Central memory CD8-positive, alpha-beta T cell (primary cell): ENCODE measurements around the gene ARFIP2.

Experiments
- ATAC-seq: fragments of 150-1000 bp; cut with Tn5 transposase; replicated peaks from 2 replicates; pipeline ENCODE4 v1.10.0; 2022; ENCODE audit warnings: mild to moderate bottlenecking, moderate FRiP score, moderate number of reproducible peaks; ENCODE audit not compliant: poor library complexity, severe bottlenecking; ENCODE audit errors: extremely low read depth
- DNase-seq, 2 donors: peaks; one replicate each; pipeline ENCODE4 v3.0.0; 2021; ENCODE audit warnings: low spot score in 2 of 2
- H3K27ac Mint-ChIP-seq: one replicate; pipeline ENCODE4 v1.8.0; 2022; ENCODE audit warnings: low read depth, mild to moderate bottlenecking, moderate library complexity, mixed read lengths
- H3K27me3 Mint-ChIP-seq: one replicate; pipeline ENCODE4 v1.8.0; 2022; ENCODE audit warnings: mixed read lengths
- H3K36me3 Mint-ChIP-seq: one replicate; pipeline ENCODE4 v1.8.0; 2022; ENCODE audit warnings: mild to moderate bottlenecking, moderate library complexity, mixed read lengths; ENCODE audit not compliant: insufficient read depth
- H3K4me1 Mint-ChIP-seq: one replicate; pipeline ENCODE4 v1.8.0; 2022; ENCODE audit warnings: mixed read lengths
- H3K4me3 Mint-ChIP-seq: one replicate; pipeline ENCODE4 v1.8.0; 2022; ENCODE audit warnings: mild to moderate bottlenecking, moderate library complexity, mixed read lengths
- H3K9me3 Mint-ChIP-seq: one replicate; pipeline ENCODE4 v1.8.0; 2022; ENCODE audit warnings: mixed read lengths

Gene ARFIP2

DNA sequence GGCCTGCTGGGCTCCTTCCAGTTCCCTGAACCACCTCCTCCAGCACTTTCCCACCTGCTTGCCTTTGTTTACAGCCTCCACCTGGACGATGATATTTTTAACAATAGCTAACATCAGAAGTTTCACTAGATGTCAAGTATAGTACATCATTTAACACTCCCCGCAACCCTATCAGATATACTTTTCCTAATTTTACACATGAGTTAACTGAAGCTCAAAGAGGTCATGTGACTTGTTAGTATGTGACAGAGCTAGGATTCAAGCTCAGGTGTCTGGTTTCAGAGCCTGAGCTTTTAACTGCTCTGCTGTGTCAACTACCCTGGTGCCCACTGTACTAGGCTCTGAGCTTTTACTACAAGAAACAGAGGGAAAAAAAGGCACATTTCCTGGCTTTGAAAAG, 26.1 kb downstream of the ARFIP2 start:
- ATAC-seq (no peak), DNase-seq (no peak)
- H3K27me3 Mint-ChIP-seq = no peaks in the 10 kb centered on the region
- no peaks in the 10 kb centered on the region for H3K4me1 Mint-ChIP-seq
- H3K9me3 Mint-ChIP-seq = no peaks in the 10 kb centered on the region
- no peak overlapping the region for H3K4me3 Mint-ChIP-seq
- H3K27ac Mint-ChIP-seq = no peak overlapping the region
- H3K36me3 Mint-ChIP-seq = peaks cover 11% of the 10 kb centered on the region

DNA sequence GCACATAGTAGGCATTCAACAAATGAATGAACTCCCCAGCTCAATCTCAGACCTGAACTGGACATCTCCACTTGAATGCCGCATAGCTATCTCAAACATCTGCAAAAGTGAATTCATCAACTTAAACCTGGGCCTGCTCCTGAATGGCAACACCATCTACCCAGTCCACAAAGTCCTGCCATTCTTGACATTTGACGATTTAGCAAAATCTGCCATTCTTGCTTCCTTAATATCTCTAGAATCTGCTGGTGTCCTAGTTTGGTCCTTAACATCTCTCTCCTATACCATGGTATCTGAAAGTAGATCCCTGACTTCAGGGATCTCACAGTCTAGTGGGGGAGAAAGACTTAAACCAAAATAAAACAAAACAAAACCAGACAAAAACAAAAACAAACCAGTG, 28.0 kb downstream of the ARFIP2 start:
- DNase-seq = no peak
- Mint-ChIP-seq H3K4me1 (no peaks in the 10 kb centered on the region), H3K27ac (no peak overlapping the region), H3K9me3 (no peaks in the 10 kb centered on the region), H3K36me3 (peaks cover 13% of the 10 kb centered on the region), H3K27me3 (no peaks in the 10 kb centered on the region), H3K4me3 (no peak overlapping the region)
- ATAC-seq = no peak

DNA sequence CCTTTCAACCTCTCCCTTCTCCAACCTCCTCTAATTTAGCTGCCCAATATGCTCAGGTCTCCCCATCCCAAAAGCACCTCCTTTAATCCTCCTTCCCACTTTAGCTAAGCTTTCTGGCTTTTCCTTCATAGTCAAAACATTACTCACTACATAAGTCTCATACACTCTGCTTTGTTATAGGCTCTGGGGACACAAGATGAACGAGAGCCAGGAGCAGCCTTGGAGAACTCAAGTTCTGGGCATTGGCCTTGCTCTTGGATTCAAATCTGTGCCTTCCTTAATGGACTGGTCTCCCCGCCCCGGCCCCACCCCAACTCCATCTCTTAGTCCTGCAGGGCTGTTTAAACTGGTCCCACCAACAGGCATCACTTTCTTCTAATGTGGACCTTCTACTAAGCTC, 28.9 kb downstream of the ARFIP2 start:
- Mint-ChIP-seq H3K4me3 (no peak overlapping the region), H3K9me3 (no peaks in the 10 kb centered on the region), H3K27me3 (no peaks in the 10 kb centered on the region), H3K4me1 (no peaks in the 10 kb centered on the region), H3K27ac (no peak overlapping the region), H3K36me3 (peaks cover 11% of the 10 kb centered on the region)
- no peak for ATAC-seq
- DNase-seq = no peak

GRCh38 chr11:6448574-6448973, 32.6 kb downstream of the ARFIP2 start:
- ATAC-seq (no peak), DNase-seq (no peak)
- H3K4me3 Mint-ChIP-seq = no peak overlapping the region
- no peaks in the 10 kb centered on the region for H3K9me3 Mint-ChIP-seq
- no peak overlapping the region for H3K27ac Mint-ChIP-seq
- H3K36me3 Mint-ChIP-seq = peaks cover 2% of the 10 kb centered on the region
- H3K27me3 Mint-ChIP-seq = no peaks in the 10 kb centered on the region
- H3K4me1 Mint-ChIP-seq = no peaks in the 10 kb centered on the region

GRCh38 chr11:6443269-6444003, 37.7 kb downstream of the ARFIP2 start:
- no peaks in the 10 kb centered on the region for H3K4me1 Mint-ChIP-seq
- ATAC-seq (peak; percentile 46), DNase-seq (peak; percentile 26 to 37)
- H3K27me3 Mint-ChIP-seq = no peaks in the 10 kb centered on the region
- H3K4me3 Mint-ChIP-seq = no peak overlapping the region
- H3K27ac Mint-ChIP-seq = no peak overlapping the region
- peaks cover 2% of the 10 kb centered on the region for H3K36me3 Mint-ChIP-seq
- no peaks in the 10 kb centered on the region for H3K9me3 Mint-ChIP-seq

DNA sequence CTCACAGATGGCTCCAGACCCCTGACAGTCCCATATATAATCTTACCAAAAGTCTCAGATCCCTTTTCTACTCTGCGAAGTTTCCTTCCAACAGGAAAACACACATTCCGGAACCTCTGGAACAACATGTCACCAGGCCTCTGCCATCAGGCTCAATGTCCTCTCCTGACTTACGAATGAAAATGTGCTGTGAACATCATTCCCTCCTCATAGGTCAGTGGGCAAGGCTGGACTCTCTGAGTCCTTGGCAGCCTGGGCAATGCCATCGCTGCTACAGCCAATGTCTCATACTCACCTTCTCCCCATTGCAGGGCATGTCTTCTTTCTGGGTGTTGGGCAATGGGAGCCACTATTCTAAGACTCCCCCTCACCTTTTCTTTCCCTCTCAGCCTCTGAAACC, 38.7 kb downstream of the ARFIP2 start:
- Mint-ChIP-seq H3K4me3 (no peak overlapping the region), H3K4me1 (no peaks in the 10 kb centered on the region), H3K27ac (no peak overlapping the region), H3K36me3 (peaks cover 2% of the 10 kb centered on the region), H3K27me3 (no peaks in the 10 kb centered on the region), H3K9me3 (no peaks in the 10 kb centered on the region)
- ATAC-seq = no peak
- DNase-seq = no peak

DNA sequence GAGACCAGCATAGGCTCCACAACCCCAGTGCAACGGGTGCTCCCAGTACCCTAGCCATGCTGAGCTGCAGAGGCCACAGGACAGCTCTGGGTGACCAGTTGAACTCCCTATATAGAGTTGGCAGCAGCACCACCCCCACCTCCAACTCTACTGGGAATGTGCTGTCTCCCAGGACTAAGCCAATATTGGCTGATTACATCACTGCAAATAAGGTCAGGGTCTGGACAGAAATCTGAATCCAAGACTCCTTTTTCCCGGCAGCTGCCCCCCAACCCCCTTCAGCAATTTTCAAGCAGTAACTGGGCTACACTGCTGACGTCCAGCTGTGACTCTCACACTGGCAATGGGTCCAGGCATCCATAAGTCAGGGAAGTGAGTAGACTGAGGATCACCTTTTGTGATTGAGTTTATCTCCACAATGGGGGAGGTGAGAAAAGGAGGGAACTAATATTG, 40.2 kb downstream of the ARFIP2 start, which contains the start of gene HPX:
Gene HPX (minus strand): TSS at position 82 of the 453 bp plus-strand sequence. CDS start 24 bp downstream, at position 58.
- Mint-ChIP-seq H3K27ac (no peak within 1 kb of the TSS), H3K27me3 (no peaks in the 10 kb centered on the region), H3K4me3 (no peak within 1 kb of the TSS), H3K36me3 (peaks cover 2% of the 10 kb centered on the region), H3K9me3 (no peaks in the 10 kb centered on the region), H3K4me1 (no peaks in the 10 kb centered on the region)
- ATAC-seq (no peak), DNase-seq (no peak)

DNA sequence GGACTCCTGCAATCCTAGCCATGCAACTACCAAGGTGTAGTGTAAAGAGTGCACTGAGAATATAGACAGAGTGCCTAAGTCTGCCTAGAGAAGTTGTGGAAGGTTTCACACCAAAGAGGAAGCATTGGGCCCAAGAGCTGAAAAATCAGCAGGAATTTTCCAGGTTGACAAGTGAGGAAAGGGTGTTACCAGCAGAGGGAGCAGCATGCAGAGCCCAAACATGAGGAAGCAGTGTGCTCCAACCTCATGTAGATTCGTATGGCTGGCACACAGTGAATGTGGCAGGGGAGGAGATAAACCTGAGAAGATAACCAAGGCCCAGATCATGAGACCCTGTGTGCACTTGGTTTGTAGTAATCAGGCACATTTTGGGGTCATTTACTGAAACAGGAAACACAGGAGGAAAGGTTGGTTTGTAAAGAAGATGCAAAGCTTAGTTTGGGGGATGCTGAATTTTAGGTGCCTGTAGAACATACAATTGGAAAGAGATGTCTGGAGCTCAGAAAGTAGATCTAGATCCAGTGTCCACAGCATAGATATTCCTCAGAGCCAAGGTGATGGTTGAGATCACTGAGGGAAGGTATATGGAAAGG, 42.1 kb downstream of the ARFIP2 start:
- Mint-ChIP-seq H3K36me3 (peaks cover 2% of the 10 kb centered on the region), H3K27ac (no peak overlapping the region), H3K27me3 (no peaks in the 10 kb centered on the region), H3K4me1 (no peaks in the 10 kb centered on the region), H3K9me3 (no peaks in the 10 kb centered on the region), H3K4me3 (no peak overlapping the region)
- DNase-seq (no peak), ATAC-seq (peak; percentile 17)

GRCh38 chr11:6437993-6438392, 43.1 kb downstream of the ARFIP2 start:
- Mint-ChIP-seq H3K9me3 (no peaks in the 10 kb centered on the region), H3K36me3 (peaks cover 2% of the 10 kb centered on the region), H3K27me3 (no peaks in the 10 kb centered on the region), H3K4me3 (no peak overlapping the region), H3K4me1 (no peaks in the 10 kb centered on the region), H3K27ac (no peak overlapping the region)
- ATAC-seq (peak; percentile 32), DNase-seq (no peak)

- Mint-ChIP-seq H3K9me3 (no peaks in the 10 kb centered on the region), H3K4me3 (no peak overlapping the region), H3K36me3 (peaks cover 2% of the 10 kb centered on the region), H3K4me1 (no peaks in the 10 kb centered on the region), H3K27me3 (no peaks in the 10 kb centered on the region), H3K27ac (no peak overlapping the region)
- DNase-seq (no peak), ATAC-seq (no peak)
These were observed 43.7 kb downstream of the ARFIP2 start for GRCh38 chr11:6437423-6437822.

DNA sequence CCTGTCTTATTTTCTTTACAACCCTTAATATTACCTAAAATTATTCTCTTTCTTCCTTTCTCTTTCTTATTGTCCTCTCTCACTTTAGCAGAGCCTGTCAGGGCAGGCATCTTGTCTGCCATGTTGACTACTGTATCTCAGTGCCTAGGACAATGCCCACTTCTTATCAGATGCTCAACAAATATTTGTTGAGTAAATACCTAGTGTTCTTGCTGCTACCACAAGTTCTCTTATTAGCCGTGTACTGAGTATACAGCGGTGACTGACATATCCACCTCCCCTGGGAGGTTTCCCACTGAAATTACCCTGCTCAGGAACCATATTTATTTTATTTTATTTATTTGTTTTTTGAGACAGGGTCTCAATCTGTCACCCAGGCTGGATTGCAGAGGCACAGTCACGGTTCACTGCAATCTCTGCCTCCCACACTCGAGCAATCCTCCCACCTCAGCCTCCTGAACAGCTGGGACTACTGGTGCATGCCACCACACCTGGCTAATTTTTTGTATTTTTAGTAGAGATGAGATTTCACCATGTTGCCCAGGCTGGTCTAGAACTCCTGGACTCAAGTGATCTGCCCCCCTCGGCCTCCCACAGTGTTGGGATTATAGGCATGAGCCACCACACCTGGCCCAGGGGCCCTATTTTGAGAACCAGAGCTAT, 47.0 kb downstream of the ARFIP2 start:
- no peak for DNase-seq
- no peak for ATAC-seq
- Mint-ChIP-seq H3K27ac (peak overlapping the region; percentile 29), H3K9me3 (no peaks in the 10 kb centered on the region), H3K4me3 (no peak overlapping the region), H3K27me3 (no peaks in the 10 kb centered on the region), H3K4me1 (no peaks in the 10 kb centered on the region), H3K36me3 (no peaks in the 10 kb centered on the region)

DNA sequence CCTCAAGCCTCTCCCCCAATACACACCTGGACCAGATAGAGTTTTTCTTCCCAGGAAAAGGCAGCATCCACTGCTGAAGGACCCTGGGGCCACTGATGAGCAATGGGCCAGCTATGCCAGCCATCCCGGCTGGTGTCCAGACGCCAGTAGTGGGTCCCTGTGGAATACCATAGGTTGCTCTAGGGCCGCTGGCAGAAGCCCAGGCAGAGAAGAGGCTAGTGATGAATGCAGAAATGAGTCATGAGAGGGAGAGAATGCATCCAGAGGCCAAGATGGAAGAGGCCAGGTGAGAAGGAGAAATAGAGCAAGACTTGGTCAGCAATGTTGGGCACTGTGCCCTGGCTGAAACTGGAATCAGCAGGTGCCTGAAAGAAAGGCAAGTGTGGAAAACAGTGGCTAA, 49.3 kb downstream of the ARFIP2 start:
- DNase-seq = no peak
- H3K27ac Mint-ChIP-seq = no peak overlapping the region
- no peaks in the 10 kb centered on the region for H3K27me3 Mint-ChIP-seq
- ATAC-seq = no peak
- H3K4me1 Mint-ChIP-seq = no peaks in the 10 kb centered on the region
- no peak overlapping the region for H3K4me3 Mint-ChIP-seq
- no peaks in the 10 kb centered on the region for H3K9me3 Mint-ChIP-seq
- H3K36me3 Mint-ChIP-seq = no peaks in the 10 kb centered on the region

DNA sequence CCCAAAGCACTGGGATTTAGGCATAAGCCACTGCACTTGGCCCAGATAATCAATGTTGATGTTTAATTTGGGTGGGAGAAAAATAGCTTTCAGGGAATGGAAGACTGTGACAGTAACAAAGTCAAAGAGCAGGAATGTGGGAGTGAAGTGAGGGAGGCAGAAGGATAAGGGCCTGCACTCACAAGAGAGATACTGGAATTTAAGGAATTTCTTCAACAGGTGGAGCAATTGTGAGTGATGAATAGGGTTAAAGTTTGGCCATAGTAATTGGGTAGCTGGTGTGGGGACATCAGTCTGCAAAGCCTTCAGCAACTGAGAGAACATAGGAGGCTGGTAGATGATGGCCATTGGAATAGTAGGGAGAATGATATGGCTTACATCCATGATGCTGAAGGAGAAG, 53.6 kb downstream of the ARFIP2 start:
- no peaks in the 10 kb centered on the region for H3K36me3 Mint-ChIP-seq
- H3K4me3 Mint-ChIP-seq = no peak overlapping the region
- no peak for DNase-seq
- H3K4me1 Mint-ChIP-seq = no peaks in the 10 kb centered on the region
- H3K9me3 Mint-ChIP-seq = no peaks in the 10 kb centered on the region
- H3K27ac Mint-ChIP-seq = no peak overlapping the region
- peaks cover 21% of the 10 kb centered on the region for H3K27me3 Mint-ChIP-seq
- no peak for ATAC-seq
